ENCODE data around the gene CABP7. TPM values are rescaled to one million over a fixed set of nuclear protein-coding genes. Genes with fewer than 3 reads are reported as not detected.

The CABP7 gene
- total and polyA plus RNA-seq, 2 donors (not counting 1 experiment from before 2014, with no cell fraction given): 0.03 TPM; not detected in 1

GRCh38 chr22:29689206-29689879, 30.5 kb upstream of the CABP7 start:
- Histone ChIP-seq H3K36me3 (replicated peaks in 1 of 2; ENCODE audit: control extremely low read depth in 1 of 2, control insufficient read depth in 1 of 2, extremely low read depth in 1 of 2, insufficient read depth in 2 of 2, low read length in 1 of 2) (peaks cover 0 to 36% of the 10 kb centered on the region in 2 experiments), H3K4me3 (ENCODE audit: control extremely low read depth in 1 of 5, extremely low read depth in 1 of 5, insufficient read depth in 1 of 5, low read depth in 2 of 5, low read length in 4 of 5) (no peak overlapping the region), H4K20me1 (ENCODE audit: control insufficient read depth, insufficient read depth, low read length, poor library complexity, severe bottlenecking) (no peaks in the 10 kb centered on the region), H3K9ac (ENCODE audit: low read length) (no peak overlapping the region), H3K4me1 (ENCODE audit: control insufficient read depth in 2 of 2, insufficient read depth in 2 of 2, low read length in 2 of 2) (no peaks in the 10 kb centered on the region), H2AFZ (ENCODE audit: insufficient read depth, low read depth, low read length, poor library complexity, severe bottlenecking) (no peak overlapping the region), H3K27me3 (replicated peaks in 1 of 4; ENCODE audit: control extremely low read depth in 1 of 4, control insufficient read depth in 3 of 4, insufficient read depth in 4 of 4, low read length in 3 of 4) (no peaks in the 10 kb centered on the region), H3K9me3 (ENCODE audit: control extremely low read depth in 1 of 3, control insufficient read depth in 2 of 3, insufficient read depth in 1 of 3, low read length in 2 of 3) (no peaks in the 10 kb centered on the region), H3K79me2 (ENCODE audit: control insufficient read depth, insufficient read depth, low read length) (no peaks in the 10 kb centered on the region), H3K4me2 (replicated peaks; ENCODE audit: low read depth, low read length, poor library complexity, severe bottlenecking) (no peak overlapping the region), H3K27ac (ENCODE audit: low read length in 2 of 2) (no peak overlapping the region)
- TF ChIP-seq, protein P1, sequence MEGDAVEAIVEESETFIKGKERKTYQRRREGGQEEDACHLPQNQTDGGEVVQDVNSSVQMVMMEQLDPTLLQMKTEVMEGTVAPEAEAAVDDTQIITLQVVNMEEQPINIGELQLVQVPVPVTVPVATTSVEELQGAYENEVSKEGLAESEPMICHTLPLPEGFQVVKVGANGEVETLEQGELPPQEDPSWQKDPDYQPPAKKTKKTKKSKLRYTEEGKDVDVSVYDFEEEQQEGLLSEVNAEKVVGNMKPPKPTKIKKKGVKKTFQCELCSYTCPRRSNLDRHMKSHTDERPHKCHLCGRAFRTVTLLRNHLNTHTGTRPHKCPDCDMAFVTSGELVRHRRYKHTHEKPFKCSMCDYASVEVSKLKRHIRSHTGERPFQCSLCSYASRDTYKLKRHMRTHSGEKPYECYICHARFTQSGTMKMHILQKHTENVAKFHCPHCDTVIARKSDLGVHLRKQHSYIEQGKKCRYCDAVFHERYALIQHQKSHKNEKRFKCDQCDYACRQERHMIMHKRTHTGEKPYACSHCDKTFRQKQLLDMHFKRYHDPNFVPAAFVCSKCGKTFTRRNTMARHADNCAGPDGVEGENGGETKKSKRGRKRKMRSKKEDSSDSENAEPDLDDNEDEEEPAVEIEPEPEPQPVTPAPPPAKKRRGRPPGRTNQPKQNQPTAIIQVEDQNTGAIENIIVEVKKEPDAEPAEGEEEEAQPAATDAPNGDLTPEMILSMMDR (IDR thresholded peaks at IDR 0.05): no peak
- H3K27ac Mint-ChIP-seq: no peak overlapping the region
- DNase-seq (no peak), ATAC-seq (ENCODE audit: low read depth) (no peak)
- H3K9me3 Mint-ChIP-seq (ENCODE audit: insufficient read depth): no peaks in the 10 kb centered on the region
- intact Hi-C loops (cut with micrococcal nuclease): no loop called here
- H3K4me1 Mint-ChIP-seq: no peaks in the 10 kb centered on the region
- H3K27me3 Mint-ChIP-seq: no peaks in the 10 kb centered on the region
- H3K4me3 Mint-ChIP-seq: no peak overlapping the region
- WGBS (ENCODE audit: insufficient coverage): no CpG with 5 or more reads among the region's 5 CpGs
- CTCF ChIA-PET: interaction anchor here (0.7 to 5.5 kb wide), 8 partner anchors 11 to 399 kb away, joined by 3 to 40 read pairs (median 4); no protein-coding TSS in a partner anchor
- POLR2A ChIA-PET: no interaction called here

- H3K4me1 ChIP-seq (ENCODE audit: control insufficient read depth in 2 of 2, insufficient read depth in 2 of 2, low read length in 2 of 2): no peaks in the 10 kb centered on the region
- TF ChIP-seq, protein P1 (IDR thresholded peaks at IDR 0.05): peak; percentile 32
- no peak for TF ChIP-seq EZH2 (IDR thresholded peaks at IDR 0.05; ENCODE audit: borderline replicate concordance, insufficient read depth, low read depth, low read length, poor library complexity, severe bottlenecking)
- no peaks in the 10 kb centered on the region for H3K79me2 ChIP-seq (ENCODE audit: control insufficient read depth, insufficient read depth, low read length)
- no peaks in the 10 kb centered on the region for H3K9me3 Mint-ChIP-seq (ENCODE audit: insufficient read depth)
- H4K20me1 ChIP-seq (ENCODE audit: control insufficient read depth, insufficient read depth, low read length, poor library complexity, severe bottlenecking): no peaks in the 10 kb centered on the region
- H3K27ac ChIP-seq (ENCODE audit: low read length in 2 of 2): no peak overlapping the region
- H3K4me3 ChIP-seq (ENCODE audit: control extremely low read depth in 1 of 5, extremely low read depth in 1 of 5, insufficient read depth in 1 of 5, low read depth in 2 of 5, low read length in 4 of 5): no peak overlapping the region
- POLR2A ChIA-PET: no interaction called here
- H3K4me1 Mint-ChIP-seq: no peaks in the 10 kb centered on the region
- WGBS (ENCODE audit: insufficient coverage): 58% methylated on average over 5 of the region's 8 CpGs
- no peak overlapping the region for H3K9ac ChIP-seq (ENCODE audit: low read length)
- H3K4me3 Mint-ChIP-seq: no peak overlapping the region
- H2AFZ ChIP-seq (ENCODE audit: insufficient read depth, low read depth, low read length, poor library complexity, severe bottlenecking): no peak overlapping the region
- H3K36me3 ChIP-seq (replicated peaks in 1 of 2; ENCODE audit: control extremely low read depth in 1 of 2, control insufficient read depth in 1 of 2, extremely low read depth in 1 of 2, insufficient read depth in 2 of 2, low read length in 1 of 2): peaks cover 0 to 37% of the 10 kb centered on the region in 2 experiments
- no peak overlapping the region for H3K4me2 ChIP-seq (replicated peaks; ENCODE audit: low read depth, low read length, poor library complexity, severe bottlenecking)
- CTCF ChIA-PET: interaction anchor here (0.7 to 5.5 kb wide), 9 partner anchors 12 to 399 kb away, joined by 3 to 40 read pairs (median 3); no protein-coding TSS in a partner anchor
- no peaks in the 10 kb centered on the region for H3K27me3 Mint-ChIP-seq
- ATAC-seq (ENCODE audit: low read depth): no peak
- H3K9me3 ChIP-seq (ENCODE audit: control extremely low read depth in 1 of 3, control insufficient read depth in 2 of 3, insufficient read depth in 1 of 3, low read length in 2 of 3): no peaks in the 10 kb centered on the region
- no peak for DNase-seq
- H3K27ac Mint-ChIP-seq: no peak overlapping the region
- no peaks in the 10 kb centered on the region for H3K27me3 ChIP-seq (replicated peaks in 1 of 4; ENCODE audit: control extremely low read depth in 1 of 4, control insufficient read depth in 3 of 4, insufficient read depth in 4 of 4, low read length in 3 of 4)
- intact Hi-C loops (cut with micrococcal nuclease): loop anchor here (1.0 kb wide), 1 partner anchor 315 kb away; no protein-coding TSS in a partner anchor
Measured at GRCh38 chr22:29689880-29690213, 30.0 kb upstream of the CABP7 start.
